HG03175 (cell line): ENCODE measurements around the gene IFNAR1.
"Not testable (repeated sequence)": the region's sequence is repeated elsewhere in the genome, so short reads cannot be mapped to it uniquely, and the experiment has no call there.

Source experiments
- ATAC-seq: cut with Tn5 transposase; IDR thresholded peaks from one replicate; pipeline ENCODE4 v1.9.1; 2021; ENCODE audit warnings: mild to moderate bottlenecking, moderate library complexity; ENCODE audit not compliant: unreplicated experiment

IFNAR1 gene

GRCh38 chr21:33339918-33340317 is 15.1 kb downstream of the IFNAR1 start:
- ATAC-seq = no peak

DNA sequence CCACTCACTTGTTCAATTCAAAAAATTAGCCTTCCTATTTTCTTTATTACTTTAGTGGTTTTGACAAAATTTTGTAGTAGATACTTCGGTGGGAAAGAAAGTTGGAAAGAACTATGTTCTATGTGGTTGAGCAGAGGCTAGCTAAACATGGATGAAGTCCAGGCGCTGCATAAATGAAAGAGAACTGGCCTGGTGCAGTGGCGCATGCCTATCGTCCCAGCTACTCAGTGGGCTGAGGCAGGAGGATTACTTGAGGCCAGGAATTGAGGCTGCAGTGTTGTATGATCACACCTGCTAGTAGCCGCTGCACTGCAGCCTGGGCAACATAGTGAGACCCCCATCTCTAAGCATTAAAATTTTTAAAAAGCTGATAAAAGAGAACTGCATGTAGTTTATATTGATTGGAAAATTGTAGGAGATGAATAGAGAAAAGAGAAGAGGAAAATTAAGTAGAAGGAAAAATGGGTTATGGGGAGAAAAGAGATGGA is 21.0 kb downstream of the IFNAR1 start:
- ATAC-seq = no peak

DNA sequence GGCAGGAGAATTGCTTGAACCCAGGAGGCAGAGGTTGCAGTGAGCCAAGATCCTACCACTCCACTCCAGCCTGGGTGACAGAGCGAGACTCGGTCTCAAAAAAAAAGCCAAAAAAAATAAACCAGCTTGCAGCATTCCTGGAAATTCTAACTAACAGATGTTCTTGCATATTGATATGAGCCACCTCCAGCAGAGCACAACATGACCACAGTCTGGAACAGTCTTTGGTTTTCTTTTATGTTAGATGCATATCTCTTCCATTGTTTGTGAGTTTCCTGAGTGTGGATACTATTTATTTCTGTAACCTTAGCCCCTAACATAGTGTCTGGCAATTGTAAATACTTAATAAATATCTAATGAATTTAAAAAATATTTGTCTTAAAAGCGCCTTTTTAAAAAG is 23.9 kb downstream of the IFNAR1 start:
- no peak for ATAC-seq

GRCh38 chr21:33350676-33351075 is 25.9 kb downstream of the IFNAR1 start:
- no peak for ATAC-seq

DNA sequence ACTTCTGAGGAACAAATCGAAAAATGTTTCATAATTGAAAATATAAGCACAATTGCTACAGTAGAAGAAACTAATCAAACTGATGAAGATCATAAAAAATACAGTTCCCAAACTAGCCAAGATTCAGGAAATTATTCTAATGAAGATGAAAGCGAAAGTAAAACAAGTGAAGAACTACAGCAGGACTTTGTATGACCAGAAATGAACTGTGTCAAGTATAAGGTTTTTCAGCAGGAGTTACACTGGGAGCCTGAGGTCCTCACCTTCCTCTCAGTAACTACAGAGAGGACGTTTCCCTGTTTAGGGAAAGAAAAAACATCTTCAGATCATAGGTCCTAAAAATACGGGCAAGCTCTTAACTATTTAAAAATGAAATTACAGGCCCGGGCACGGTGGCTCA is 30.6 kb downstream of the IFNAR1 start:
- ATAC-seq = no peak

DNA sequence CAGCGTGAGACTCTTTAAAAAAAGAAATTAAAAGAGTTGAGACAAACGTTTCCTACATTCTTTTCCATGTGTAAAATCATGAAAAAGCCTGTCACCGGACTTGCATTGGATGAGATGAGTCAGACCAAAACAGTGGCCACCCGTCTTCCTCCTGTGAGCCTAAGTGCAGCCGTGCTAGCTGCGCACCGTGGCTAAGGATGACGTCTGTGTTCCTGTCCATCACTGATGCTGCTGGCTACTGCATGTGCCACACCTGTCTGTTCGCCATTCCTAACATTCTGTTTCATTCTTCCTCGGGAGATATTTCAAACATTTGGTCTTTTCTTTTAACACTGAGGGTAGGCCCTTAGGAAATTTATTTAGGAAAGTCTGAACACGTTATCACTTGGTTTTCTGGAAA is 31.2 kb downstream of the IFNAR1 start:
- no peak for ATAC-seq

GRCh38 chr21:33357177-33357576 is 32.4 kb downstream of the IFNAR1 start:
- no peak for ATAC-seq

- no peak for ATAC-seq
Measured at GRCh38 chr21:33359446-33359845, 34.7 kb downstream of the IFNAR1 start.

- no peak for ATAC-seq
Measured at GRCh38 chr21:33360281-33360680, 35.5 kb downstream of the IFNAR1 start.

GRCh38 chr21:33360881-33361602 is 36.3 kb downstream of the IFNAR1 start:
- peak; percentile 72 for ATAC-seq

DNA sequence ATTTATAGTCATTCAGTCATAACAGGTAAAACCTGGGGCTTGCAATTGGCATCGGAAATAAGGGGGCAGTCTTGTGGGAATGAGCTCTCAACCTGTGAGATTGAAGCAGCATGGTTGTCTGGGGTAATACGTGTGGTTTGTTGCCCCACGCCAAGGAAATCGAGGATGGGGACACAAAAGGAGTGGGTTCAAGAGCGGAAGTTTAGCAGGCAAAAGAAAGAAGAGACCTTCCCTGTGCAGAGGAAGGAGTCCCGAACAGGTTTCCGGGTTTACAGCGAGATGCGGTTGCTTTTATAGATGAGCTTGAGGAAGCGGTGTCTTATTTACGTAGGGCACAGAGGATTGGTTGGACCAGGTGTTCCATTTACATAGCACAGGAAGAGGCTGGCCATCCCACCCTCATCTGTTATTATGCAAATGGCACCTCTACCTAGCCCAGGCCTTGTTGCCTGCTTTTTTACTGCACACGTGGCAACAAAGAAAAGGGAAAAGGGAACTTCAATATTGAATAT is 37.3 kb downstream of the IFNAR1 start:
- no peak for ATAC-seq

DNA sequence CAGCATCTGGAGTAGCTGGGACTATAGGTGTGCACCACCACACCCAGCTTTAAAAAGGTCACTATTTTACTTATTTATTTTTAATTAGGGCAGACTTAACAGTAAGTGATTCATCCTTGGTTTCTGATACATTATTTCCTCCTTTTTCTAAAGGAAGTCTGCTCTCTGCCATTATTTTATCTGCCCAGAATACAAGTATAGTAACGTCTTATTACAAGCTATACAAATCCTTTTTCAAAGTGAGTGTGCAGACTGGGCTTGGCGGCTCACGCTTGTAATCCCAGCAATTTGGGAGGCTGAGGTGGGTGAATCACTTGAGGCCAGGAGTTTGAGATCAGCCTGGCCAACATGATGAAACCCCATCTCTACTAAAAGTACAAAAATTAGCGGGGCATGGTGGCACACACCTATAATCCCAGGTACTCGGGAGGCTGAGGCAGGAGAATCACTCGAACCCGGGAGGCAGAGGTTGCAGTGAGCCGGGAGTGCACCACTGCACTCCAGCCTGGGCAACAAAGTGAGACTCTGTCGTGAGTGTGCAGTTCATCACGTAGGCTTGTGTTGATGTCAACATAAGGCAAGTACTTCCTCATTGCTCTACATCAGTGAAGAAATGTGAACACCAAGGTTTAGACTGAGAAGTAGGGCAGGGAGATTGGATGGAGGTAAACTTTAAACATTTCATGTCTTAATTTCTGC is 39.3 kb downstream of the IFNAR1 start:
- not testable (repeated sequence) for ATAC-seq

- ATAC-seq = no peak
Measured at GRCh38 chr21:33364830-33365229, 40.1 kb downstream of the IFNAR1 start.

DNA sequence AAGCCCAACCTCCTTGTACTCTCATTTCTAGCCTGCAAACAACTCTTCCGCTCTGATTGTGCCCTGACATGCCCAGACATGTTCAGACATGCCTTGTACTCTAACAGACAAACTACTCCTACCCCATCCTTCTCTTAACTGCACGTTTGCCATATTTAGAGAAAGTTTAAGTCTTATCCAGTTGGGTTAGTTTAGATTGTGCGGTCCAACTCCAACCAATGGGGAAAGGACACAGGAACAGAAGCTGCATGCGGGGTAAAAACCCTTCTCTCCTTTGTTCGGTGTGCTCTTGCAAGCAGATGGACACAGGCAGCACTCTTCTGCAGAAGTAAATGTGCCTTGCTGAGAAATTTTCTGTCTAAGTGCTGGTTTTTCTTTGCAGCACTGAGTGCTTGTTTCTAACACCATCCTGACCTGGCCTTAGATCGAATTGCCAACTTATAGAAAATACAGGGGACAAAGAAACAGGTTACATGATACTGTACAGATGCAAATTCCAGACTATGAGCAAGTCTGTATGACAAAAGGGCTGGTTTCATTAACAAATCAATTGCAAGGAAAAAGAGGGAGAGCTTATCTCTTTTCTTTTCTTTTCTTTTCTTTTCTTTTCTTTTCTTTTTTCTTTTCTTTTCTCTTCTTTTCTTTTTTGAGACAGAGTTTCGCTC is 42.7 kb downstream of the IFNAR1 start:
- ATAC-seq = no peak

- no peak for ATAC-seq
Measured at GRCh38 chr21:33368124-33368523, 43.4 kb downstream of the IFNAR1 start.

DNA sequence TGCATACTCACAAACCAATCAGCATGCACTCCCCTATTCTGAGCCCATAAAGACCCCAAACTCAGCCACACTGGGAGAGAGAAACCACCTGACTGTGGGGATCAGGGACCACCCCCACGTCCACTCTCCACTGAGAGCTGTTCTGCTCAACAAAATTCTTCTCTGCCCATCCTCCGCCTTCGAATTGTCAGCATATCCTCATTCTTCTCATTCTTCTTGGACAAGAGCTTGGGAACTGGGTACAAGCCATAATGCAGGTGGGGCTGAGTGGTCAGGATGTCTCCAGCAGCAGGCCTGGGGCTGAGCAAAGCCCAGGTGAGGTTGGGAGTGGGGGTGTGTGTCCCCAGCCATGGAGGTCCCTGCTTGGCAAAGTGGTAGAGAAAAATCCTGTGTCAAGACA is 43.8 kb downstream of the IFNAR1 start:
- no peak for ATAC-seq

GRCh38 chr21:33369586-33369985 is 44.8 kb downstream of the IFNAR1 start:
- ATAC-seq = no peak

DNA sequence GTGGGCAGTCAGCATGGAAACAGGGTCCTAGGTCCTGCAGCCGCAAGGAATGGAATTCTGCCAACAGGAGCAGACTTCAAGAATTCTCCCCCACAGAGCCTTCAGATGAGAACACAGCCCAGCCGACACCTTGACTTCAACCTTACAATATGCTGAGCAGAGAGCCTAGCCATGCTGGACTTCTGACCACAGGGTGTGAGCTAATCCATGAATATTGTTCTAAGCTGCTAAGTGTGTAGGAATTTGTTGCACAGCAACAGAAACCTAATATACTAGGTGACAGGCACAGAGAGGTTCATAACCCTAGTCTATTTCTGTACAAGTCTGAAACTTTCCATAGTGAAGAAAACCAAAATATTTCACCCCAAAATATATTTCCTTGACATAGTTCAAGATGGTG is 45.5 kb downstream of the IFNAR1 start:
- no peak for ATAC-seq

DNA sequence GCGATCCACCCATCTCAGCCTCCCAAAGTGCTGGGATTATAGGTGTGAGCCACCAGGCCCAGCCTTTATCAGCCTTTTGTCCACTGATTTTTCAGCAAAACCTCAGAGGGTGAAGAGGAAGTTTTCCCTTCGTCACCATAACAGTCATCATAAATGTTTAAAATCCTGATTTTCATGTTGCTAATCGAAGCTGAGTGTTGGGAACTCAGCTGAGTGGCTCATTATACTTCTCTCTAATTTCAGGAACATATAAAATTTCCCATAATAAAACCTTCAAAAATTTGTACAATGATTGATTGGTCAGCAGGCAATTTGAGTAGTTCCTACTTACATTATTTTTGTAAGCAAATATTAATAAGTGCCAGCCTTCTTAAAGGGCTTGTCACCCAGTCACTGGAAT is 46.6 kb downstream of the IFNAR1 start:
- no peak for ATAC-seq

DNA sequence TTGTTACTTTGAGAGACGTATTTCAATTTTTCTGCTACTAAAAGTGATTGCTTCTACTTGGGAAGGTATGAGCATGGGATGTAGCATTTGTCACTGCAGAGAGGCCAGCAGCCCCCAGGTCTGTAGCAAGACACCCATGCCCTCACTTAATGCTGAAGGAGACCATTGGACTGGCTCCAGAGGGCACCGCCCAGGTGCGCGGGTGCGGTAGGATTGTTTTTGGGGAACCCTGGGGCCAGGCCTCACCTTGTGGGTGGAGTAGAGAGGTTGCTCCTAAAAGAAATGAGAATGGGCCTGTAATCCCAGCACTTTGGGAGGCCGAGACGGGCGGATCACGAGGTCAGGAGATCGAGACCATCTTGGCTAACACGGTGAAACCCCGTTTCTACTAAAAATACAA is 47.8 kb downstream of the IFNAR1 start:
- no peak for ATAC-seq

GRCh38 chr21:33373451-33373850 is 48.7 kb downstream of the IFNAR1 start:
- ATAC-seq = no peak

GRCh38 chr21:33374080-33374449 is 49.3 kb downstream of the IFNAR1 start:
- ATAC-seq = no peak
